Mucosa of descending colon (tissue), 3 donors: ENCODE measurements around the gene CLIC3. TPM values are rescaled to one million over a fixed set of nuclear protein-coding genes. Genes with fewer than 3 reads are reported as not detected.
A peak's percentile ranks its signal among the peaks of the same experiment; 100 is the strongest.

Source experiments
- ATAC-seq: fragments of 200-7000 bp; cut with Tn5 transposase; one replicate; pipeline ENCODE4 v1.9.1; 2020; ENCODE audit warnings: mild to moderate bottlenecking, moderate library complexity
- DNase-seq, 3 donors: peaks; one replicate each; pipeline ENCODE4 v3.0.0-alpha.2; 2020
- H3K36me3 ChIP-seq: fragments of 200-600 bp; one replicate; pipeline ENCODE4 v1.8.0; 2021; ENCODE audit warnings: low read depth, mild to moderate bottlenecking
- H3K4me1 ChIP-seq: fragments of 200-600 bp; one replicate; pipeline ENCODE4 v1.8.0; 2021; ENCODE audit warnings: low read depth, mild to moderate bottlenecking
- H3K4me3 ChIP-seq: fragments of 200-600 bp; one replicate; pipeline ENCODE4 v1.8.0; 2021; ENCODE audit warnings: mild to moderate bottlenecking
- H3K9me3 ChIP-seq: fragments of 200-600 bp; one replicate; pipeline ENCODE4 v1.8.0; 2021; ENCODE audit warnings: mild to moderate bottlenecking
- intact Hi-C, 2 donors: fragments of 100-400 bp; cut with DNase I in 1 of 2; cut with micrococcal nuclease in 1 of 2; formaldehyde crosslinking; loops; one replicate each; pipeline versions ENCODE4 v1.11.0 to v1.11.1; 2022; cut with DNase I, micrococcal nuclease
- total RNA-seq, 3 donors: library from RNA; stranded (reverse); fragmentation: NEBNext Ultra II Directional in 2 of 3; extraction: Animal tissue kit (Norgen Biotek cat#: 25700) in 2 of 3; gene quantifications; one replicate each; pipeline versions ENCODE4 v1.2.1 to v1.2.4, GENCODE V29; 2021 to 2023
- TF ChIP-seq, protein P1 (sequence below): fragments of 200-600 bp; IDR thresholded peaks from one replicate; pipeline ENCODE4 v1.8.0; 2022; ENCODE audit warnings: antibody characterized with exemption, mild to moderate bottlenecking
- donor health status: DM: no; HTN: no; CAD: no; lungs with moderate emphysema.
- donor health status: DM: no; HTN: no; CAD: no.
- donor health status: DM: no; HTN: yes; CAD: no.

The CLIC3 gene
- total RNA-seq, 3 donors from 2014 or later: 0.82 to 1.9 (median 0.99) TPM

GRCh38 chr9:137042751-137043727 lies 46.7 kb upstream of the CLIC3 start:
- Histone ChIP-seq H3K36me3 (no peaks in the 10 kb centered on the region), H3K9me3 (no peaks in the 10 kb centered on the region), H3K4me3 (no peak overlapping the region), H3K4me1 (peaks cover 24% of the 10 kb centered on the region)
- TF ChIP-seq, protein P1, sequence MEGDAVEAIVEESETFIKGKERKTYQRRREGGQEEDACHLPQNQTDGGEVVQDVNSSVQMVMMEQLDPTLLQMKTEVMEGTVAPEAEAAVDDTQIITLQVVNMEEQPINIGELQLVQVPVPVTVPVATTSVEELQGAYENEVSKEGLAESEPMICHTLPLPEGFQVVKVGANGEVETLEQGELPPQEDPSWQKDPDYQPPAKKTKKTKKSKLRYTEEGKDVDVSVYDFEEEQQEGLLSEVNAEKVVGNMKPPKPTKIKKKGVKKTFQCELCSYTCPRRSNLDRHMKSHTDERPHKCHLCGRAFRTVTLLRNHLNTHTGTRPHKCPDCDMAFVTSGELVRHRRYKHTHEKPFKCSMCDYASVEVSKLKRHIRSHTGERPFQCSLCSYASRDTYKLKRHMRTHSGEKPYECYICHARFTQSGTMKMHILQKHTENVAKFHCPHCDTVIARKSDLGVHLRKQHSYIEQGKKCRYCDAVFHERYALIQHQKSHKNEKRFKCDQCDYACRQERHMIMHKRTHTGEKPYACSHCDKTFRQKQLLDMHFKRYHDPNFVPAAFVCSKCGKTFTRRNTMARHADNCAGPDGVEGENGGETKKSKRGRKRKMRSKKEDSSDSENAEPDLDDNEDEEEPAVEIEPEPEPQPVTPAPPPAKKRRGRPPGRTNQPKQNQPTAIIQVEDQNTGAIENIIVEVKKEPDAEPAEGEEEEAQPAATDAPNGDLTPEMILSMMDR: no peak
- intact Hi-C loops: no loop called here
- ATAC-seq: no peak
- DNase-seq: no peak

- TF ChIP-seq, protein P1: no peak
- Histone ChIP-seq H3K4me3 (no peak overlapping the region), H3K36me3 (no peaks in the 10 kb centered on the region), H3K4me1 (peaks cover 20% of the 10 kb centered on the region), H3K9me3 (no peaks in the 10 kb centered on the region)
- ATAC-seq (no peak), DNase-seq (peak in 1 of 3 donors; percentile 6)
- intact Hi-C loops: no loop called here
Measured at GRCh38 chr9:137041124-137041523, 44.8 kb upstream of the CLIC3 start.

DNA sequence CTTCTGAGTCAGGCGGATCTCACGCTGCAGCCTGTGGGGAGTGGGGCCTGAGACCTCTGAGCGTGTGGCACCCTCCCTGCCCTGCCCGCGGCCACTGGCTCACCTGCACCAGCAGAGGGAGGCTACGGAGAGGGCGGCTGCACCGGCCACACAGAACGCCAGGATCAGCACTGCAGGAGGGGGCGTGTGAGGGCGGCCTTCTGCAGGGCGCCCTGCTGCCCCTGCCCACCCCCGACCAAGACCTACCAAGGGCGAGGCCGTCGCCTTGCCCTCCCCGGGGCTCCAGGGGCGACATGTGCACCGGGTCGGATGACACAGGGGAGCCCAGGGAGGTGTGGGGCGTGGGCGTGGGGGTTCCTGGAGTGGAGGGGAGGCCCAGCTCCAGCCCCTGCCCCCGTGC lies 44.2 kb upstream of the CLIC3 start:
- Histone ChIP-seq H3K9me3 (no peaks in the 10 kb centered on the region), H3K4me3 (no peak overlapping the region), H3K36me3 (no peaks in the 10 kb centered on the region), H3K4me1 (peaks cover 18% of the 10 kb centered on the region)
- ATAC-seq (no peak), DNase-seq (no peak)
- TF ChIP-seq, protein P1: no peak
- intact Hi-C loops: no loop called here

GRCh38 chr9:137039611-137040366 lies 43.4 kb upstream of the CLIC3 start:
- intact Hi-C loops: no loop called here
- no peak for DNase-seq
- Histone ChIP-seq H3K36me3 (no peaks in the 10 kb centered on the region), H3K4me3 (no peak overlapping the region), H3K4me1 (peaks cover 19% of the 10 kb centered on the region), H3K9me3 (no peaks in the 10 kb centered on the region)
- TF ChIP-seq, protein P1: no peak
- ATAC-seq: no peak

DNA sequence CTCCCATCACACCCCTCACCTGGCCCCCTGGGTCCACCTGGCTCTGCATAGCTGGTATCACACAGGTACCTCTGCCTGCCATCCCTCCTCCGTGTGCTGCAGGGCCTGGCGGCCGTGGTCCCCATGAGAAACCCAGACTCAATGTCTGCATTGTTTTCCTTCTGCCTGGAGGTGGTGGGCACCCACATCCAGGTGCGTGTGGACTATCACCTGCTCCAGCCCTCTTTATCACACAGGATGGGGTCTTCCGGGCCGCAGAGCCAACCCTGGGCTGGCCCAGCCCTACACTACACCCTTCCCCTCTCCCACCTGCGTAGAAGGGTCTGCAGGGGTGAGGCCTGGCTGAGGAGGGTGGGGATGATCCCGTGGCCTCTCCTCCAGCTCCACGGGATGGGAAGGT lies 42.5 kb upstream of the CLIC3 start:
- no peaks in the 10 kb centered on the region for H3K36me3 ChIP-seq
- H3K4me3 ChIP-seq: no peak overlapping the region
- TF ChIP-seq, protein P1: no peak
- H3K9me3 ChIP-seq: no peaks in the 10 kb centered on the region
- intact Hi-C loops: no loop called here
- DNase-seq (no peak), ATAC-seq (no peak)
- H3K4me1 ChIP-seq: peaks cover 16% of the 10 kb centered on the region
